ENCODE data around the gene TNC. TPM values are rescaled to one million over a fixed set of nuclear protein-coding genes. Genes with fewer than 3 reads are reported as not detected.
"Not testable (repeated sequence)": the region's sequence is repeated elsewhere in the genome, so short reads cannot be mapped to it uniquely, and the experiment has no call there.

The TNC gene
- polyA plus RNA-seq, 3 donors = 0.02 TPM; not detected in 2

GRCh38 chr9:115130176-115130575 lies 12.2 kb upstream of the TNC start:
- H3K4me1 ChIP-seq (ENCODE audit: control insufficient read depth in 1 of 2, insufficient read depth in 2 of 2, low read length in 2 of 2) = no peaks in the 10 kb centered on the region
- H4K20me1 ChIP-seq (ENCODE audit: insufficient read depth, low read length) = no peaks in the 10 kb centered on the region
- Mint-ChIP-seq H3K27ac (no peak overlapping the region), H3K4me1 (no peaks in the 10 kb centered on the region), H3K9me3 (peaks cover 0 to 6% (median 2%) of the 10 kb centered on the region in 7 donors), H3K4me3 (no peak overlapping the region), H3K27me3 (ENCODE audit: low read depth in 3 of 3) (peaks cover 2 to 4% (median 2%) of the 10 kb centered on the region in 3 donors), H3K36me3 (no peaks in the 10 kb centered on the region)
- TF ChIP-seq CTCF (IDR thresholded peaks at IDR 0.05) = no peak
- WGBS (ENCODE audit: insufficient coverage) = 100% methylated on average over 2 of the region's 3 CpGs
- H3K4me2 ChIP-seq (replicated peaks; ENCODE audit: extremely low read depth, low read length, poor library complexity, severe bottlenecking) = no peak overlapping the region
- H3K27me3 ChIP-seq (ENCODE audit: control insufficient read depth in 2 of 2, insufficient read depth in 2 of 2, low read length in 2 of 2) = peaks cover 0 to 2% of the 10 kb centered on the region in 2 donors
- H3K36me3 ChIP-seq (replicated peaks in 1 of 2; ENCODE audit: control insufficient read depth in 1 of 2, insufficient read depth in 2 of 2, low read length in 2 of 2) = no peaks in the 10 kb centered on the region
- H3K4me3 ChIP-seq (replicated peaks in 1 of 3; ENCODE audit: low read depth in 2 of 3, low read length in 3 of 3) = no peak overlapping the region
- H2AFZ ChIP-seq (ENCODE audit: insufficient read depth, low read depth, low read length, poor library complexity, severe bottlenecking) = no peak overlapping the region
- H3K27ac ChIP-seq (ENCODE audit: low read depth in 1 of 2, low read length in 2 of 2) = no peak overlapping the region
- no peaks in the 10 kb centered on the region for H3K79me2 ChIP-seq (ENCODE audit: insufficient read depth, low read length)
- intact Hi-C loops (cut with micrococcal nuclease) = no loop called here
- H3K9me3 ChIP-seq (replicated peaks in 1 of 2; ENCODE audit: control insufficient read depth in 1 of 2, insufficient read depth in 1 of 2, low read length in 2 of 2) = peaks cover 2 to 5% of the 10 kb centered on the region in 2 donors
- no peak overlapping the region for H3K9ac ChIP-seq (ENCODE audit: insufficient read depth, low read length, poor library complexity, severe bottlenecking)
- no peak for DNase-seq

GRCh38 chr9:115128726-115129125 lies 10.8 kb upstream of the TNC start:
- intact Hi-C loops (cut with micrococcal nuclease); H3K27ac ChIP-seq (ENCODE audit: low read depth in 1 of 2, low read length in 2 of 2); H3K4me1 Mint-ChIP-seq: not testable (repeated sequence)

More at GRCh38 chr9:115128726-115129125, 10.8 kb upstream of the TNC start:
- H3K27ac Mint-ChIP-seq; H4K20me1 ChIP-seq (ENCODE audit: insufficient read depth, low read length); H3K36me3 Mint-ChIP-seq; H2AFZ ChIP-seq (ENCODE audit: insufficient read depth, low read depth, low read length, poor library complexity, severe bottlenecking); H3K9ac ChIP-seq (ENCODE audit: insufficient read depth, low read length, poor library complexity, severe bottlenecking); H3K79me2 ChIP-seq (ENCODE audit: insufficient read depth, low read length); H3K4me3 Mint-ChIP-seq; H3K36me3 ChIP-seq (replicated peaks in 1 of 2; ENCODE audit: control insufficient read depth in 1 of 2, insufficient read depth in 2 of 2, low read length in 2 of 2); H3K27me3 Mint-ChIP-seq (ENCODE audit: low read depth in 3 of 3); H3K9me3 Mint-ChIP-seq; H3K4me3 ChIP-seq (replicated peaks in 1 of 3; ENCODE audit: low read depth in 2 of 3, low read length in 3 of 3); H3K4me2 ChIP-seq (replicated peaks; ENCODE audit: extremely low read depth, low read length, poor library complexity, severe bottlenecking); H3K9me3 ChIP-seq (replicated peaks in 1 of 2; ENCODE audit: control insufficient read depth in 1 of 2, insufficient read depth in 1 of 2, low read length in 2 of 2); H3K27me3 ChIP-seq (ENCODE audit: control insufficient read depth in 2 of 2, insufficient read depth in 2 of 2, low read length in 2 of 2); DNase-seq; H3K4me1 ChIP-seq (ENCODE audit: control insufficient read depth in 1 of 2, insufficient read depth in 2 of 2, low read length in 2 of 2): not testable (repeated sequence)
- no CpG with 5 or more reads among the region's 6 CpGs for WGBS (ENCODE audit: insufficient coverage)
